Mucosa of stomach (tissue), 1 donor: Measurements from ENCODE around the gene RABAC1.

ENCODE experiments used
- H3K27me3 ChIP-seq: one replicate; pipeline ENCODE4 v1.7.0; 2013; ENCODE audit warnings: mild to moderate bottlenecking, low read length; ENCODE audit not compliant: control insufficient read depth, insufficient read depth
- H3K36me3 ChIP-seq: one replicate; pipeline ENCODE4 v1.7.0; 2013; ENCODE audit warnings: low read length; ENCODE audit not compliant: control insufficient read depth, insufficient read depth
- H3K4me1 ChIP-seq: one replicate; pipeline ENCODE4 v1.7.0; 2013; ENCODE audit warnings: mild to moderate bottlenecking, low read length; ENCODE audit not compliant: control insufficient read depth, insufficient read depth
- H3K4me3 ChIP-seq: one replicate; pipeline ENCODE4 v1.7.0; 2013; ENCODE audit warnings: low read length
- H3K9ac ChIP-seq: one replicate; pipeline ENCODE4 v1.7.0; 2013; ENCODE audit warnings: mild to moderate bottlenecking, low read length, moderate library complexity
- H3K9me3 ChIP-seq: one replicate; pipeline ENCODE4 v1.7.0; 2013; ENCODE audit warnings: mild to moderate bottlenecking, low read length, moderate library complexity; ENCODE audit not compliant: control insufficient read depth
- donor health status: Pancreatic carcinoma.

The RABAC1 gene

GRCh38 chr19:41928754-41929535, 30.2 kb downstream of the RABAC1 start:
- H3K4me1 ChIP-seq, result peaks cover 24% of the 10 kb centered on the region
- H3K36me3 ChIP-seq, result no peaks in the 10 kb centered on the region
- H3K9me3 ChIP-seq, result no peaks in the 10 kb centered on the region
- no peak overlapping the region for H3K4me3 ChIP-seq
- H3K9ac ChIP-seq, result peak overlapping the region; percentile 43
- peaks cover 88% of the 10 kb centered on the region for H3K27me3 ChIP-seq

GRCh38 chr19:41928221-41928683, 30.9 kb downstream of the RABAC1 start, which contains the start of gene ERFL:
ERFL (minus strand) TSS chr19:41928449; CDS start chr19:41912919, 15,530 bp downstream.
- Histone ChIP-seq H3K36me3 (no peaks in the 10 kb centered on the region), H3K9me3 (no peaks in the 10 kb centered on the region), H3K27me3 (peaks cover 83% of the 10 kb centered on the region), H3K9ac (peak within 1 kb of the TSS; percentile 43), H3K4me1 (peaks cover 24% of the 10 kb centered on the region), H3K4me3 (peak within 1 kb of the TSS; percentile 20)

- H3K27me3 ChIP-seq, result peaks cover 83% of the 10 kb centered on the region
- no peaks in the 10 kb centered on the region for H3K9me3 ChIP-seq
- H3K4me3 ChIP-seq, result no peak overlapping the region
- H3K36me3 ChIP-seq, result no peaks in the 10 kb centered on the region
- H3K4me1 ChIP-seq, result peaks cover 18% of the 10 kb centered on the region
- peak overlapping the region; percentile 40 for H3K9ac ChIP-seq
Observed at GRCh38 chr19:41927497-41928192, 31.5 kb downstream of the RABAC1 start.

- peaks cover 83% of the 10 kb centered on the region for H3K27me3 ChIP-seq
- H3K9ac ChIP-seq, result no peak overlapping the region
- H3K4me1 ChIP-seq, result peaks cover 15% of the 10 kb centered on the region
- H3K4me3 ChIP-seq, result no peak overlapping the region
- H3K36me3 ChIP-seq, result no peaks in the 10 kb centered on the region
- no peaks in the 10 kb centered on the region for H3K9me3 ChIP-seq
Observed at GRCh38 chr19:41926763-41927496, 32.2 kb downstream of the RABAC1 start.

GRCh38 chr19:41926028-41926762, 32.9 kb downstream of the RABAC1 start:
- Histone ChIP-seq H3K4me1 (peaks cover 15% of the 10 kb centered on the region), H3K4me3 (no peak overlapping the region), H3K9ac (no peak overlapping the region), H3K36me3 (no peaks in the 10 kb centered on the region), H3K27me3 (peaks cover 83% of the 10 kb centered on the region), H3K9me3 (no peaks in the 10 kb centered on the region)

- no peak overlapping the region for H3K4me3 ChIP-seq
- H3K36me3 ChIP-seq, result no peaks in the 10 kb centered on the region
- H3K4me1 ChIP-seq, result peaks cover 15% of the 10 kb centered on the region
- no peaks in the 10 kb centered on the region for H3K9me3 ChIP-seq
- no peak overlapping the region for H3K9ac ChIP-seq
- H3K27me3 ChIP-seq, result peaks cover 84% of the 10 kb centered on the region
Observed at GRCh38 chr19:41925208-41926003, 33.7 kb downstream of the RABAC1 start.

- H3K27me3 ChIP-seq, result peaks cover 81% of the 10 kb centered on the region
- H3K4me1 ChIP-seq, result peaks cover 9% of the 10 kb centered on the region
- no peaks in the 10 kb centered on the region for H3K9me3 ChIP-seq
- H3K4me3 ChIP-seq, result no peak overlapping the region
- no peaks in the 10 kb centered on the region for H3K36me3 ChIP-seq
- H3K9ac ChIP-seq, result no peak overlapping the region
Observed at GRCh38 chr19:41924151-41925145, 34.7 kb downstream of the RABAC1 start.

- H3K36me3 ChIP-seq, result no peaks in the 10 kb centered on the region
- H3K9me3 ChIP-seq, result no peaks in the 10 kb centered on the region
- no peaks in the 10 kb centered on the region for H3K4me1 ChIP-seq
- H3K27me3 ChIP-seq, result peaks cover 70% of the 10 kb centered on the region
- no peak overlapping the region for H3K4me3 ChIP-seq
- H3K9ac ChIP-seq, result no peak overlapping the region
Observed at GRCh38 chr19:41923045-41923788, 35.9 kb downstream of the RABAC1 start.

GRCh38 chr19:41922585-41922984, 36.5 kb downstream of the RABAC1 start:
- Histone ChIP-seq H3K27me3 (peaks cover 72% of the 10 kb centered on the region), H3K9ac (no peak overlapping the region), H3K9me3 (no peaks in the 10 kb centered on the region), H3K4me3 (no peak overlapping the region), H3K4me1 (no peaks in the 10 kb centered on the region), H3K36me3 (no peaks in the 10 kb centered on the region)
